ENCODE data around the gene SSRP1. TPM values are rescaled to one million over a fixed set of nuclear protein-coding genes. Genes with fewer than 3 reads are reported as not detected.

The SSRP1 gene
- total and polyA plus RNA-seq, 12 donors = 22.6 to 73.2 (median 35.4) TPM

GRCh38 chr11:57353036-57353435 lies 17.3 kb upstream of the SSRP1 start:
- Histone ChIP-seq H3K4me3 (no peak overlapping the region), H3K36me3 (no peaks in the 10 kb centered on the region), H3K27ac (no peak overlapping the region), H3K9me3 (peaks cover 0 to 9% (median 0%) of the 10 kb centered on the region in 11 donors), H3K27me3 (no peaks in the 10 kb centered on the region), H3K4me1 (peaks cover 0 to 31% (median 4%) of the 10 kb centered on the region in 9 donors)
- TF ChIP-seq, protein P1, sequence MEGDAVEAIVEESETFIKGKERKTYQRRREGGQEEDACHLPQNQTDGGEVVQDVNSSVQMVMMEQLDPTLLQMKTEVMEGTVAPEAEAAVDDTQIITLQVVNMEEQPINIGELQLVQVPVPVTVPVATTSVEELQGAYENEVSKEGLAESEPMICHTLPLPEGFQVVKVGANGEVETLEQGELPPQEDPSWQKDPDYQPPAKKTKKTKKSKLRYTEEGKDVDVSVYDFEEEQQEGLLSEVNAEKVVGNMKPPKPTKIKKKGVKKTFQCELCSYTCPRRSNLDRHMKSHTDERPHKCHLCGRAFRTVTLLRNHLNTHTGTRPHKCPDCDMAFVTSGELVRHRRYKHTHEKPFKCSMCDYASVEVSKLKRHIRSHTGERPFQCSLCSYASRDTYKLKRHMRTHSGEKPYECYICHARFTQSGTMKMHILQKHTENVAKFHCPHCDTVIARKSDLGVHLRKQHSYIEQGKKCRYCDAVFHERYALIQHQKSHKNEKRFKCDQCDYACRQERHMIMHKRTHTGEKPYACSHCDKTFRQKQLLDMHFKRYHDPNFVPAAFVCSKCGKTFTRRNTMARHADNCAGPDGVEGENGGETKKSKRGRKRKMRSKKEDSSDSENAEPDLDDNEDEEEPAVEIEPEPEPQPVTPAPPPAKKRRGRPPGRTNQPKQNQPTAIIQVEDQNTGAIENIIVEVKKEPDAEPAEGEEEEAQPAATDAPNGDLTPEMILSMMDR (IDR thresholded peaks at IDR 0.05) = no peak
- DNase-seq = no peak
- no peak for ATAC-seq
- 56 to 59% methylated on average over 5 of the region's 5 CpGs for WGBS, 2 donors
- intact Hi-C loops (cut with DNase I) = loop anchor here in 3 of 10 donors (5.0 to 10.0 kb wide), 3 partner anchors 54 to 102 kb away; no protein-coding TSS in a partner anchor

DNA sequence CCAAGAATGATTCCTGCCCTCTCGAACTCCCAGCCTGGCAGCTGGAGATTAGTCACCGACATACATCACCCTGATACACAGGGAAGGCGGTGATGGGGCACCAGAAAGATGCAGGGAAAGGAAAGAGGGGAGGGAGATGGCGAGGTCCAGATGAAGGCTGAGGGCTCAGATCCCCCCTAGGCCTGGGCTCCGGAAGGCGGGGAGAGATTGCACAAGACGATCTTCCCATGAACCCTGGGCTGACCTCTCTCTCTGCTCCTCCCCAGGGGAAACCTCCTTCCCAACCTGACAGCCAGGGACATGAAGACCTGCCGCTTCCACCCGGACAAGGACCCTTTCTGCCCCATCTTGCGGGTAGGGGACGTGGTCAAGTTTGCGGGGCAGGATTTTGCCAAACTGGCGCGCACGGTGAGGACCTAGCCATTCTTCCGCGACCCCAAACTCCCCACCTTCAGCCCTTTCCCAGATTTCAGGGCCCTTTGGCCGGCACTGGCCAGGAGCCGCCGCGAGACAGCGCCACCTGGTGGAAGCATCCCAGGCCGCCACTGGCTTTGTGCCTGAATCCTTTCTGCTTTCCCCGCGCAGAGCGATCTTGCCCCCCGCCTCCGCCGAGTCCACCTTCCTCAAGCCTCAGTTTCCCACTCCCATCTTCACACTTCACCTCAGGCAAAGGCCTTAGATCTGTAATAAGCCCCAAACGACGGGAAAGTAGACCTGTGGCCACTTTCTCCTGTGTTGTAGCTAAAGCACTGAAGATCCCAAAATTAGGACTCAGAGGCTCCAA lies 14.0 kb upstream of the SSRP1 start:
- TF ChIP-seq, protein P1 (IDR thresholded peaks at IDR 0.05) = peak; percentile 85 to 94 (median 92)
- peak overlapping the region in 7 of 10 donors; percentile 22 to 71 (median 58) for H3K27ac ChIP-seq

GRCh38 chr11:57348636-57349313 lies 13.1 kb upstream of the SSRP1 start:
- WGBS, 2 donors = 90 to 92% methylated on average over 14 of the region's 14 CpGs
- TF ChIP-seq, protein P1 (IDR thresholded peaks at IDR 0.05) = no peak
- intact Hi-C loops (cut with DNase I) = loop anchor here (1.0 to 10.0 kb wide), 15 partner anchors 79 to 1176 kb away; partner anchors contain the start of genes YPEL4 (in 5 of the 10), SLC43A3 (in 1 of the 10) and TIMM10 (in 1 of the 10)
- H3K36me3 ChIP-seq = no peaks in the 10 kb centered on the region
- H3K9me3 ChIP-seq = peaks cover 0 to 9% (median 0%) of the 10 kb centered on the region in 11 donors
- H3K27ac ChIP-seq = peak overlapping the region in 3 of 10 donors; percentile 21 to 71 (median 22)
- no peak for DNase-seq
- no peaks in the 10 kb centered on the region for H3K27me3 ChIP-seq
- H3K4me1 ChIP-seq = peaks cover 0 to 9% (median 4%) of the 10 kb centered on the region in 9 donors
- H3K4me3 ChIP-seq = no peak overlapping the region
- no peak for ATAC-seq

More for the DNA sequence above, 14.0 kb upstream of the SSRP1 start:
- Histone ChIP-seq H3K4me3 (peak overlapping the region in 2 of 10 donors; percentile 6 to 17), H3K9me3 (peaks cover 0 to 9% (median 0%) of the 10 kb centered on the region in 11 donors), H3K27me3 (no peaks in the 10 kb centered on the region), H3K36me3 (no peaks in the 10 kb centered on the region), H3K4me1 (peaks cover 0 to 15% (median 4%) of the 10 kb centered on the region in 9 donors)
- ATAC-seq (peak; percentile 68 to 82 (median 74)), DNase-seq (peak; percentile 70 to 80)
- WGBS, 2 donors = 14 to 16% methylated on average over 31 of the region's 31 CpGs
- intact Hi-C loops (cut with DNase I) = loop anchor here (5.0 to 10.0 kb wide), 16 partner anchors 58 to 1175 kb away; partner anchors contain the start of genes YPEL4 (in 5 of the 10), SLC43A3 (in 1 of the 10) and TIMM10 (in 1 of the 10)

GRCh38 chr11:57348052-57348451 lies 12.4 kb upstream of the SSRP1 start:
- H3K27ac ChIP-seq = peak overlapping the region in 2 of 10 donors; percentile 21 to 71

More at GRCh38 chr11:57348052-57348451, 12.4 kb upstream of the SSRP1 start:
- intact Hi-C loops (cut with DNase I) = loop anchor here (1.0 to 10.0 kb wide), 15 partner anchors 79 to 1177 kb away; partner anchors contain the start of genes YPEL4 (in 5 of the 10), SLC43A3 (in 1 of the 10) and TIMM10 (in 1 of the 10)
- TF ChIP-seq, protein P1 (IDR thresholded peaks at IDR 0.05) = no peak
- peaks cover 0 to 9% (median 4%) of the 10 kb centered on the region in 9 donors for H3K4me1 ChIP-seq
- 77 to 81% methylated on average over 7 of the region's 7 CpGs for WGBS, 2 donors
- H3K4me3 ChIP-seq = no peak overlapping the region
- DNase-seq (no peak), ATAC-seq (no peak)
- H3K9me3 ChIP-seq = peaks cover 0 to 9% (median 0%) of the 10 kb centered on the region in 11 donors
- no peaks in the 10 kb centered on the region for H3K36me3 ChIP-seq
- no peaks in the 10 kb centered on the region for H3K27me3 ChIP-seq
